Muscle layer of duodenum (tissue), 2 donors: Measurements from ENCODE around the gene BSPRY.

Source experiments
- H3K27ac ChIP-seq: one replicate; pipeline ENCODE4 v1.7.0; 2013; ENCODE audit warnings: mild to moderate bottlenecking, low read length
- H3K27me3 ChIP-seq: one replicate; pipeline ENCODE4 v1.7.0; 2013; ENCODE audit warnings: low read depth, mild to moderate bottlenecking, control low read depth, low read length
- H3K36me3 ChIP-seq, 2 donors: one replicate each; pipeline ENCODE4 v1.7.0; 2013; ENCODE audit warnings: low read length in 2 of 2, control low read depth in 1 of 2, mild to moderate bottlenecking in 1 of 2; ENCODE audit not compliant: insufficient read depth in 2 of 2, control insufficient read depth in 1 of 2
- H3K4me1 ChIP-seq, 2 donors: one replicate each; pipeline ENCODE4 v1.7.0; 2013; ENCODE audit warnings: low read length in 2 of 2, mild to moderate bottlenecking in 2 of 2, control low read depth in 1 of 2, moderate library complexity in 1 of 2; ENCODE audit not compliant: insufficient read depth in 2 of 2, control insufficient read depth in 1 of 2
- H3K4me3 ChIP-seq, 2 donors: one replicate each; pipeline ENCODE4 v1.7.0; 2013; ENCODE audit warnings: low read length in 2 of 2, low read depth in 1 of 2, mild to moderate bottlenecking in 1 of 2
- H3K9me3 ChIP-seq, 2 donors: one replicate each; pipeline ENCODE4 v1.7.0; 2013; ENCODE audit warnings: low read length in 2 of 2, control low read depth in 1 of 2, mild to moderate bottlenecking in 1 of 2; ENCODE audit not compliant: control insufficient read depth in 1 of 2
- donor health status: healthy.

BSPRY gene

GRCh38 chr9:113316030-113316429 lies 33.3 kb upstream of the BSPRY start:
- Histone ChIP-seq H3K36me3 (peaks cover 4 to 19% of the 10 kb centered on the region in 2 donors), H3K4me1 (no peaks in the 10 kb centered on the region), H3K9me3 (no peaks in the 10 kb centered on the region), H3K27ac (no peak overlapping the region), H3K27me3 (no peaks in the 10 kb centered on the region), H3K4me3 (no peak overlapping the region)

GRCh38 chr9:113317777-113318176 lies 31.6 kb upstream of the BSPRY start:
- Histone ChIP-seq H3K36me3 (peaks cover 4 to 25% of the 10 kb centered on the region in 2 donors), H3K9me3 (no peaks in the 10 kb centered on the region), H3K4me1 (no peaks in the 10 kb centered on the region), H3K27ac (no peak overlapping the region), H3K27me3 (no peaks in the 10 kb centered on the region), H3K4me3 (no peak overlapping the region)

GRCh38 chr9:113319054-113319453 lies 30.3 kb upstream of the BSPRY start:
- Histone ChIP-seq H3K27me3 (no peaks in the 10 kb centered on the region), H3K27ac (no peak overlapping the region), H3K36me3 (peaks cover 4 to 25% of the 10 kb centered on the region in 2 donors), H3K4me1 (no peaks in the 10 kb centered on the region), H3K9me3 (no peaks in the 10 kb centered on the region), H3K4me3 (no peak overlapping the region)

- Histone ChIP-seq H3K4me3 (no peak overlapping the region), H3K27me3 (no peaks in the 10 kb centered on the region), H3K27ac (no peak overlapping the region), H3K36me3 (peaks cover 4 to 25% of the 10 kb centered on the region in 2 donors), H3K4me1 (no peaks in the 10 kb centered on the region), H3K9me3 (no peaks in the 10 kb centered on the region)
These were observed 29.3 kb upstream of the BSPRY start for GRCh38 chr9:113320051-113320450.

- peaks cover 4 to 25% of the 10 kb centered on the region in 2 donors for H3K36me3 ChIP-seq
- no peaks in the 10 kb centered on the region for H3K4me1 ChIP-seq
- no peak overlapping the region for H3K4me3 ChIP-seq
- no peak overlapping the region for H3K27ac ChIP-seq
- H3K9me3 ChIP-seq: no peaks in the 10 kb centered on the region
- no peaks in the 10 kb centered on the region for H3K27me3 ChIP-seq
These were observed 26.7 kb upstream of the BSPRY start for GRCh38 chr9:113322671-113323070.

- no peaks in the 10 kb centered on the region for H3K27me3 ChIP-seq
- no peak overlapping the region for H3K4me3 ChIP-seq
- H3K27ac ChIP-seq: no peak overlapping the region
These were observed 23.1 kb upstream of the BSPRY start for GRCh38 chr9:113326230-113326629.

GRCh38 chr9:113328045-113328782 lies 21.1 kb upstream of the BSPRY start:
- Histone ChIP-seq H3K27ac (no peak overlapping the region), H3K27me3 (no peaks in the 10 kb centered on the region), H3K4me1 (no peaks in the 10 kb centered on the region), H3K36me3 (peaks cover 5 to 15% of the 10 kb centered on the region in 2 donors), H3K4me3 (no peak overlapping the region), H3K9me3 (no peaks in the 10 kb centered on the region)

More at GRCh38 chr9:113326230-113326629, 23.1 kb upstream of the BSPRY start:
- Histone ChIP-seq H3K9me3 (no peaks in the 10 kb centered on the region), H3K36me3 (peaks cover 5 to 13% of the 10 kb centered on the region in 2 donors), H3K4me1 (no peaks in the 10 kb centered on the region)

GRCh38 chr9:113331780-113332179 lies 17.6 kb upstream of the BSPRY start:
- Histone ChIP-seq H3K4me1 (no peaks in the 10 kb centered on the region), H3K27me3 (no peaks in the 10 kb centered on the region), H3K27ac (no peak overlapping the region), H3K9me3 (no peaks in the 10 kb centered on the region), H3K4me3 (no peak overlapping the region), H3K36me3 (peaks cover 5 to 15% of the 10 kb centered on the region in 2 donors)

GRCh38 chr9:113337714-113338113 lies 11.6 kb upstream of the BSPRY start:
- no peaks in the 10 kb centered on the region for H3K9me3 ChIP-seq
- no peaks in the 10 kb centered on the region for H3K36me3 ChIP-seq
- no peak overlapping the region for H3K4me3 ChIP-seq
- H3K27me3 ChIP-seq: no peaks in the 10 kb centered on the region
- H3K4me1 ChIP-seq: peaks cover 0 to 14% of the 10 kb centered on the region in 2 donors
- no peak overlapping the region for H3K27ac ChIP-seq

GRCh38 chr9:113340011-113340699 lies 9.2 kb upstream of the BSPRY start, which contains the start of gene WDR31:
WDR31 (minus strand) TSS chr9:113340275; CDS start chr9:113332022, 8,253 bp downstream.
- Histone ChIP-seq H3K4me3 (peak within 1 kb of the TSS; percentile 79 to 84), H3K9me3 (no peaks in the 10 kb centered on the region), H3K4me1 (peaks cover 0 to 25% of the 10 kb centered on the region in 2 donors), H3K27me3 (no peaks in the 10 kb centered on the region), H3K36me3 (no peaks in the 10 kb centered on the region), H3K27ac (peak within 1 kb of the TSS; percentile 81)

- H3K27ac ChIP-seq: no peak overlapping the region
- H3K27me3 ChIP-seq: no peaks in the 10 kb centered on the region
- H3K36me3 ChIP-seq: no peaks in the 10 kb centered on the region
- peaks cover 0 to 25% of the 10 kb centered on the region in 2 donors for H3K4me1 ChIP-seq
- H3K9me3 ChIP-seq: no peaks in the 10 kb centered on the region
- H3K4me3 ChIP-seq: no peak overlapping the region
These were observed 7.5 kb upstream of the BSPRY start for GRCh38 chr9:113341712-113342410.
